HCT116 (cell line): Measurements from ENCODE around the gene NT5C3B. TPM values are rescaled to one million over a fixed set of nuclear protein-coding genes. Genes with fewer than 3 reads are reported as not detected.

ENCODE experiments used
- ATAC-seq: fragments of 200-7000 bp; cut with Tn5 transposase; 2 replicates; pipeline ENCODE4 v1.9.1; 2020; ENCODE audit warnings: mild to moderate bottlenecking, moderate library complexity
- BruUV-seq: library from RNA; stranded (reverse); fragments of 400-500 nt; replicated peaks from 2 replicates; lab custom pipeline; 2021; lab: Mats Ljungman, UMichigan
- CTCF ChIA-PET: fragments of 300-600 bp; sonication (Branson Sonifier 250); formaldehyde crosslinking; loops from one replicate; lab custom pipeline; 2021; ENCODE audit warnings: antibody characterized with exemption; lab: Charles Lee
- POLR2A ChIA-PET: fragments of 300-600, 350-600 bp; sonication (Branson Sonifier 250); formaldehyde crosslinking; loops from one replicate; lab custom pipeline; 2021; ENCODE audit warnings: antibody characterized with exemption; lab: Charles Lee
- RAD21 ChIA-PET, 2 experiments: fragments of 300-600 bp; sonication (Branson Sonifier 250); formaldehyde crosslinking; loops; one replicate each; lab custom pipeline; 2023; ENCODE audit warnings: low total read pairs in 2 of 2; ENCODE audit not compliant: uncharacterized antibody in 2 of 2, unreplicated experiment in 2 of 2, low non-redundant PET in 1 of 2; lab: Charles Lee
- DNase-seq: peaks from one replicate; pipeline ENCODE4 v3.0.0-alpha.2; 2010; ENCODE audit warnings: low read depth, low spot score
- H2AFZ ChIP-seq: fragments of 200-600 bp; shearing (Covaris generic), sonication (generic); 2 replicates; pipeline ENCODE4 v1.6.1; 2017; ENCODE audit warnings: low read depth, mixed run types, mixed read lengths, antibody characterized with exemption, low read length; ENCODE audit not compliant: poor library complexity, severe bottlenecking
- H3K27ac ChIP-seq: 2 replicates; pipeline ENCODE4 v1.5.1; 2012; ENCODE audit warnings: low read depth, low read length
- H3K27me3 ChIP-seq: fragments of 200-600 bp; sonication (generic); 2 replicates; pipeline ENCODE4 v1.6.1; 2016; ENCODE audit warnings: mixed run types, low read length, mixed read lengths; ENCODE audit not compliant: insufficient read depth
- H3K36me3 ChIP-seq, 2 experiments: fragments of 200-500 bp in 1 of 2; fragments of 200-600 bp in 1 of 2; sonication (Bioruptor generic) in 1 of 2; sonication (generic) in 1 of 2; 2 replicates each; pipeline versions ENCODE4 v1.5.1 to v1.6.1; 2014 to 2016; ENCODE audit warnings: low read length in 2 of 2, inconsistent platforms in 1 of 2, mixed read lengths in 1 of 2, mixed run types in 1 of 2; ENCODE audit not compliant: insufficient read depth in 2 of 2, control insufficient read depth in 1 of 2
- H3K4me1 ChIP-seq, 2 experiments: fragments of 200-600 bp in 1 of 2; sonication (generic) in 1 of 2; 2 replicates each; pipeline versions ENCODE4 v1.5.1 to v1.6.1; 2012 to 2017; ENCODE audit warnings: low read length in 2 of 2, inconsistent platforms in 1 of 2, mild to moderate bottlenecking in 1 of 2, mixed read lengths in 1 of 2, mixed run types in 1 of 2, moderate library complexity in 1 of 2; ENCODE audit not compliant: insufficient read depth in 2 of 2, control insufficient read depth in 1 of 2
- H3K4me2 ChIP-seq: fragments of 200-600 bp; sonication (generic); 2 replicates; pipeline ENCODE4 v1.6.1; 2017; ENCODE audit warnings: mixed run types, low read length, mixed read lengths
- H3K4me3 ChIP-seq, 2 experiments: fragments of 200-600 bp in 1 of 2; sonication (generic) in 1 of 2; replicated peaks in 1 of 2; 2 replicates each; pipeline ENCODE4 v1.5.1; 2011 to 2016; ENCODE audit warnings: low read length in 2 of 2, control low read depth in 1 of 2, low read depth in 1 of 2, mild to moderate bottlenecking in 1 of 2, mixed read lengths in 1 of 2, mixed run types in 1 of 2
- H3K79me2 ChIP-seq: fragments of 200-600 bp; sonication (generic); 2 replicates; pipeline ENCODE4 v1.6.1; 2017; ENCODE audit warnings: mild to moderate bottlenecking, mixed run types, low read length, moderate library complexity, mixed read lengths; ENCODE audit not compliant: insufficient read depth
- H3K9ac ChIP-seq: fragments of 200-600 bp; sonication (generic); 2 replicates; pipeline ENCODE4 v1.6.1; 2016; ENCODE audit warnings: low read length, mixed read lengths
- H3K9me2 ChIP-seq: fragments of 200-600 bp; sonication (generic), shearing (Covaris generic); 2 replicates; pipeline ENCODE4 v1.6.1; 2017; ENCODE audit warnings: mixed run types, mild to moderate bottlenecking, moderate library complexity; ENCODE audit not compliant: insufficient read depth
- H3K9me3 ChIP-seq, 2 experiments: fragments of 200-500 bp in 1 of 2; fragments of 200-600 bp in 1 of 2; sonication (Bioruptor generic) in 1 of 2; sonication (generic) in 1 of 2; 2 replicates each; pipeline ENCODE4 v1.6.1; 2014 to 2017; ENCODE audit warnings: low read length in 2 of 2, mixed read lengths in 2 of 2, inconsistent platforms in 1 of 2, low read depth in 1 of 2, mild to moderate bottlenecking in 1 of 2, mixed run types in 1 of 2, moderate library complexity in 1 of 2; ENCODE audit not compliant: control insufficient read depth in 1 of 2, insufficient read depth in 1 of 2
- H4K20me1 ChIP-seq: fragments of 200-600 bp; sonication (generic), shearing (Covaris generic); 2 replicates; pipeline ENCODE4 v1.6.1; 2017; ENCODE audit warnings: mixed run types, mild to moderate bottlenecking, moderate library complexity; ENCODE audit not compliant: insufficient read depth
- CBX3 ChIP-seq: IDR thresholded peaks from 2 replicates; pipeline ENCODE4 v1.6.1; 2012; ENCODE audit warnings: low read depth
- CEBPB ChIP-seq: IDR thresholded peaks from 2 replicates; pipeline ENCODE4 v1.6.1; 2012; ENCODE audit warnings: low read depth
- EGR1 ChIP-seq: IDR thresholded peaks from 2 replicates; pipeline ENCODE4 v1.6.1; 2012; ENCODE audit warnings: low read depth
- ELF1 ChIP-seq: IDR thresholded peaks from 2 replicates; pipeline ENCODE4 v1.6.1; 2012; ENCODE audit warnings: low read depth, borderline replicate concordance
- EZH2 ChIP-seq: fragments of 200-600 bp; sonication (generic); IDR thresholded peaks from 2 replicates; pipeline ENCODE4 v1.6.1; 2017; ENCODE audit warnings: antibody characterized with exemption, mixed run types
- EZH2phosphoT487 ChIP-seq: fragments of 200-600 bp; IDR thresholded peaks from 2 replicates; pipeline ENCODE4 v1.6.1; 2018; ENCODE audit warnings: antibody characterized with exemption, borderline replicate concordance
- POLR2A ChIP-seq: IDR thresholded peaks from 2 replicates; pipeline ENCODE4 v1.7.0; 2011; ENCODE audit warnings: borderline replicate concordance; ENCODE audit not compliant: insufficient read depth, insufficient read length; ENCODE audit errors: extremely low read depth
- SIN3A ChIP-seq: IDR thresholded peaks from 2 replicates; pipeline ENCODE4 v1.6.1; 2012; ENCODE audit warnings: low read depth
- SP1 ChIP-seq: IDR thresholded peaks from 2 replicates; pipeline ENCODE4 v1.6.1; 2012; ENCODE audit warnings: low read depth
- SRF ChIP-seq: IDR thresholded peaks from 2 replicates; pipeline ENCODE4 v1.6.1; 2012; ENCODE audit warnings: low read depth
- YY1 ChIP-seq: IDR thresholded peaks from 2 replicates; pipeline ENCODE4 v1.6.1; 2011; ENCODE audit warnings: low read length, low read depth, moderate library complexity, mild to moderate bottlenecking; ENCODE audit not compliant: insufficient replicate concordance; ENCODE audit errors: extremely low read depth
- ZFX ChIP-seq: fragments of 450-650 bp; IDR thresholded peaks from 2 replicates; pipeline ENCODE4 v1.6.1; 2017
- intact Hi-C: fragments of 100-400 bp; cut with micrococcal nuclease; formaldehyde crosslinking; loops from 2 replicates; pipeline ENCODE4 v1.10.0; 2022
- total RNA-seq: library from RNA; stranded (reverse); gene quantifications from one replicate; pipeline ENCODE4 v1.2.1, GENCODE V29; 2021; ENCODE audit not compliant: unreplicated experiment

Gene NT5C3B
- total RNA-seq, 1 experiment from 2014 or later: 110 TPM

DNA sequence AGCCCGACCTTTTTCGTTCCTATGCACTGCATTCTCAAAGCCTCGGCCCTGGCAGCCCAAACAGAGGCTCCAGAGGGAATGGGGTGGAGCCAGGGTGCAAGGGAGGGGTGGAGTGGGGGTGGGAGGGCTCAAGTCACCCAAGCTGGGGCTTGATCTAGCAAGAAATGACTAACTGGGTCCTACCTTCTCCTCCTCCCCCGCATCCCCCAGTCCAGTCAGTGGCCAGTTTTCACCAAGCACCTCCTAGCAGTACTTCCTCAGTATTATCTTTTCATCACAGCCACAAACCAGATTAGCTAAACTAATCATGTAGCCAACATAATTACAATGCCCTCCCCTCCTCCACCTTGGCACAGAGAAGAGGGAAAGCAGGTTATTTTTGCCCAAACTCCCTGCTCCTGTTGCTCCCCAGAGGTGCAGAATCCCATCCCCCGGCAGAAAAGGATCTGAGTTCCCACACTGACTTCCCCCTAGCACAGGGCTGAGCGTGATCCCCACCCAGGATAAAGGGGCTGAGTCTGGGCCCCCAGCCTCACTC lies 51.8 kb downstream of the NT5C3B start:
- ATAC-seq: peak; percentile 19
- H3K79me2 ChIP-seq: peaks cover 64% of the 10 kb centered on the region
- H3K4me1 ChIP-seq: peaks cover 44 to 70% of the 10 kb centered on the region in 2 experiments
- peak; percentile 69 for DNase-seq
- RAD21 ChIA-PET: interaction anchor here in 1 of 2 experiments (0.7 to 2.4 kb wide), 2 partner anchors 16 to 17 kb away, joined by 3 to 13 read pairs; no protein-coding TSS in a partner anchor
- no peaks in the 10 kb centered on the region for H3K27me3 ChIP-seq
- H3K27ac ChIP-seq: peak overlapping the region; percentile 95
- peak overlapping the region; percentile 89 for H3K9ac ChIP-seq
- H4K20me1 ChIP-seq: no peaks in the 10 kb centered on the region
- H3K4me3 ChIP-seq: peak overlapping the region; percentile 78 to 80
- H3K9me2 ChIP-seq: no peaks in the 10 kb centered on the region
- no peaks in the 10 kb centered on the region for H3K9me3 ChIP-seq
- H3K36me3 ChIP-seq: no peaks in the 10 kb centered on the region
- POLR2A ChIA-PET: interaction anchor here (0.5 to 4.5 kb wide), 5 partner anchors 10 to 95 kb away, joined by 3 to 77 read pairs (median 6); no protein-coding TSS in a partner anchor
- CTCF ChIA-PET: interaction anchor here (2.6 to 4.2 kb wide), 3 partner anchors 7 to 15 kb away, joined by 28 to 109 read pairs (median 35); no protein-coding TSS in a partner anchor
- no peak overlapping the region for H2AFZ ChIP-seq
- intact Hi-C loops: no loop called here
- peak overlapping the region; percentile 98 for H3K4me2 ChIP-seq
- TF ChIP-seq CBX3: no peak
- peak; percentile 27; the same call in 1 of the 2 replicates for TF ChIP-seq SP1
- peak; percentile 94 for TF ChIP-seq EGR1
- no TSS peak for BruUV-seq

DNA sequence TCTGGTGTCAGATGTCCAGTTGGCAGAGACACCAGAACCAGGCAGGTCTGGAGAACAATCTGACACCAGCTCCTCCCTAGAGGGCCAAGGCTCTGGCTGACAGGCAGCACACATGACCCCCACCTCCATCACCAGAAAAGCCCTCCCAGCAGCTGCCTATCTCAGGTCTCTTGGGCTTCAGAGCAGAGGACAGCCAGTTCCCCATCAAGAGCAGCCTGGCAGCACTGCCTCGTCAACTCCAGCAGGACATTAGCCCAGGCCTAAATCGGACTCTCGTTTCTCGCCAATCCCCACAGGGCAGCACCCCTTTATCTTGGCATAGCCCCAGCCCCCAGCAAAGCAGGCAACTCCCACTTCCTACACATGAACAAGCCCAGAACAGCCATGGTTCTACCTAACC lies 53.9 kb downstream of the NT5C3B start:
- TF ChIP-seq SRF (no peak), POLR2A (no peak), EZH2phosphoT487 (no peak), CEBPB (no peak), ZFX (no peak), EZH2 (no peak), ELF1 (no peak), YY1 (no peak), SIN3A (no peak)
- TF ChIP-seq, all 23 proteins: peak for 0
- RAD21 ChIA-PET: no interaction called here
- Histone ChIP-seq H3K27me3 (no peaks in the 10 kb centered on the region), H3K79me2 (peaks cover 80% of the 10 kb centered on the region), H3K9me3 (no peaks in the 10 kb centered on the region), H4K20me1 (no peaks in the 10 kb centered on the region), H3K9ac (no peak overlapping the region), H2AFZ (no peak overlapping the region), H3K36me3 (no peaks in the 10 kb centered on the region), H3K4me1 (peaks cover 55 to 85% of the 10 kb centered on the region in 2 experiments), H3K9me2 (no peaks in the 10 kb centered on the region), H3K4me3 (no peak overlapping the region), H3K27ac (peak overlapping the region; percentile 7; the same call in 1 of the 2 replicates), H3K4me2 (no peak overlapping the region)
- POLR2A ChIA-PET: no interaction called here
- no peak for ATAC-seq
- intact Hi-C loops: no loop called here
- BruUV-seq: no TSS peak
- no peak for DNase-seq
- CTCF ChIA-PET: interaction anchor here (0.7 kb wide), 1 partner anchor 30 kb away, joined by 3 read pairs; the partner anchor contains the start of gene P3H4
